ENCODE results near the gene NOD2.

The NOD2 gene

GRCh38 chr16:50711040-50711439, 17.6 kb downstream of the NOD2 start:
- DNase-seq (ENCODE audit: low spot score), result no peak
- no peak for TF ChIP-seq CTCF (IDR thresholded peaks at IDR 0.05; ENCODE audit: extremely low read depth, missing control alignments)

- no peak for TF ChIP-seq CTCF (IDR thresholded peaks at IDR 0.05; ENCODE audit: extremely low read depth, missing control alignments)
- no peak for DNase-seq (ENCODE audit: low spot score)
Observed at GRCh38 chr16:50711862-50712559, 18.6 kb downstream of the NOD2 start.

- TF ChIP-seq CTCF (IDR thresholded peaks at IDR 0.05; ENCODE audit: extremely low read depth, missing control alignments), result no peak
- no peak for DNase-seq (ENCODE audit: low spot score)
Observed at GRCh38 chr16:50712560-50712898, 19.1 kb downstream of the NOD2 start.

GRCh38 chr16:50712956-50713355, 19.6 kb downstream of the NOD2 start:
- TF ChIP-seq CTCF (IDR thresholded peaks at IDR 0.05; ENCODE audit: extremely low read depth, missing control alignments), result no peak
- DNase-seq (ENCODE audit: low spot score), result no peak

GRCh38 chr16:50717091-50717490, 23.7 kb downstream of the NOD2 start:
- TF ChIP-seq CTCF (IDR thresholded peaks at IDR 0.05; ENCODE audit: extremely low read depth, missing control alignments), result no peak
- DNase-seq (ENCODE audit: low spot score), result no peak

GRCh38 chr16:50717494-50717893, 24.1 kb downstream of the NOD2 start:
- TF ChIP-seq CTCF (IDR thresholded peaks at IDR 0.05; ENCODE audit: extremely low read depth, missing control alignments), result no peak
- no peak for DNase-seq (ENCODE audit: low spot score)

GRCh38 chr16:50718061-50718760, 24.8 kb downstream of the NOD2 start:
- no peak for DNase-seq (ENCODE audit: low spot score)
- TF ChIP-seq CTCF (IDR thresholded peaks at IDR 0.05; ENCODE audit: extremely low read depth, missing control alignments), result no peak
